HepG2 (cell line): ENCODE measurements around the gene CXCR2. TPM values are rescaled to one million over a fixed set of nuclear protein-coding genes. Genes with fewer than 3 reads are reported as not detected.

ENCODE experiments used
- ATAC-seq: fragments of 200-7000 bp; cut with Tn5 transposase; 3 replicates; pipeline ENCODE4 v1.9.1; 2020; ENCODE audit warnings: mild to moderate bottlenecking, moderate library complexity
- BruUV-seq: library from RNA; stranded (reverse); fragments of 400-500 nt; replicated peaks from 2 replicates; lab custom pipeline; 2021; lab: Mats Ljungman, UMichigan
- CTCF ChIA-PET: fragments of 300-600 bp; formaldehyde crosslinking; extraction: SDS; loops from one replicate; lab custom pipeline; 2021; ENCODE audit warnings: low total read pairs, inconsistent platforms, low intra/inter-chr PET ratio; lab: Yijun Ruan, JAX
- POLR2A ChIA-PET: fragments of 350-600 bp; sonication (Branson Sonifier 250); formaldehyde crosslinking; loops from one replicate; lab custom pipeline; 2020; ENCODE audit warnings: antibody characterized with exemption, inconsistent platforms; lab: Yijun Ruan, JAX
- DNase-seq: peaks from one replicate; pipeline ENCODE4 v3.0.0-alpha.2; 2015; ENCODE audit warnings: low spot score
- FAIRE-seq: peaks from 3 replicates; lab custom pipeline; 2011; peaks lifted over from hg19 to GRCh38; lab: Jason Lieb, UNC
- H2AFZ ChIP-seq: one replicate; pipeline ENCODE4 v1.6.1; 2011; ENCODE audit warnings: low read length, inconsistent platforms
- H3K27ac ChIP-seq: fragments of 300-600 bp; 3 replicates; pipeline ENCODE4 v1.8.0; 2011; ENCODE audit warnings: mixed run types, mild to moderate bottlenecking, mixed read lengths, low read length, inconsistent platforms; ENCODE audit not compliant: insufficient read depth; ENCODE audit errors: extremely low read length
- H3K27me3 ChIP-seq, 2 experiments: fragments of 200-600 bp in 1 of 2; 2 replicates in 1 of 2; 3 replicates in 1 of 2; pipeline versions ENCODE4 v1.6.0 to v1.8.0; 2011; ENCODE audit warnings: low read length in 2 of 2, mild to moderate bottlenecking in 2 of 2, moderate library complexity in 2 of 2, inconsistent platforms in 1 of 2; ENCODE audit not compliant: insufficient read depth in 2 of 2, control insufficient read depth in 1 of 2
- H3K36me3 ChIP-seq, 2 experiments: fragments of 200-600 bp in 1 of 2; replicated peaks in 1 of 2; 2 replicates in 1 of 2; 3 replicates in 1 of 2; pipeline versions ENCODE4 v1.5.1 to v1.8.0; 2011; ENCODE audit warnings: low read length in 2 of 2, inconsistent platforms in 1 of 2; ENCODE audit not compliant: insufficient read depth in 2 of 2, control insufficient read depth in 1 of 2
- H3K4me1 ChIP-seq: 2 replicates; pipeline ENCODE4 v1.5.1; 2012; ENCODE audit warnings: low read length, inconsistent platforms; ENCODE audit not compliant: insufficient read depth
- H3K4me2 ChIP-seq: 2 replicates; pipeline ENCODE4 v1.6.0; 2011; ENCODE audit warnings: low read depth, low read length, inconsistent platforms
- H3K4me3 ChIP-seq, 3 experiments: fragments of 200-600 bp in 1 of 3; sonication (generic), shearing (Covaris generic) in 1 of 3; replicated peaks in 1 of 3; 2 replicates each; pipeline ENCODE4 v1.5.1; 2011 to 2016; ENCODE audit warnings: low read length in 3 of 3, inconsistent platforms in 2 of 3, low read depth in 2 of 3, mild to moderate bottlenecking in 2 of 3, control low read depth in 1 of 3, mixed read lengths in 1 of 3; ENCODE audit not compliant: insufficient read depth in 1 of 3
- H3K79me2 ChIP-seq: one replicate; pipeline ENCODE4 v1.6.1; 2011; ENCODE audit warnings: low read length, inconsistent platforms; ENCODE audit not compliant: insufficient read depth
- H3K9ac ChIP-seq: 2 replicates; pipeline ENCODE4 v1.6.0; 2011; ENCODE audit warnings: mild to moderate bottlenecking, low read depth, low read length, inconsistent platforms; ENCODE audit not compliant: insufficient read depth
- H3K9me3 ChIP-seq: 2 replicates; pipeline ENCODE4 v1.5.1; 2012; ENCODE audit warnings: mild to moderate bottlenecking, low read length
- H4K20me1 ChIP-seq: 2 replicates; pipeline ENCODE4 v1.6.0; 2011; ENCODE audit warnings: inconsistent platforms, mild to moderate bottlenecking, low read length, moderate library complexity; ENCODE audit not compliant: insufficient read depth
- KDM3A ChIP-seq: IDR thresholded peaks from 2 replicates; pipeline ENCODE4 v1.6.1; 2018; ENCODE audit warnings: low read depth, missing compliant biosample characterization
- RBM22 ChIP-seq: fragments of 200-400 bp; formaldehyde crosslinking; optimal IDR thresholded peaks from 2 replicates; pipeline ENCODE3; 2017; ENCODE audit warnings: mild to moderate bottlenecking, low read length, moderate library complexity
- ZNF282 ChIP-seq: fragments of 450-650 bp; IDR thresholded peaks from 2 replicates; pipeline ENCODE4 v1.6.1; 2018; ENCODE audit not compliant: partially characterized antibody
- ZNF382 ChIP-seq: sonication (generic); formaldehyde crosslinking; IDR thresholded peaks from 2 replicates; pipeline ENCODE4 v1.5.0; 2020; ENCODE audit warnings: missing genetic modification reagents, mild to moderate bottlenecking, borderline replicate concordance
- ZNF570 ChIP-seq: sonication (generic); formaldehyde crosslinking; IDR thresholded peaks from 2 replicates; pipeline ENCODE4 v1.4.0; 2020; ENCODE audit warnings: mild to moderate bottlenecking, missing genetic modification reagents, borderline replicate concordance
- ZSCAN20 ChIP-seq: sonication (generic); formaldehyde crosslinking; IDR thresholded peaks from 2 replicates; pipeline ENCODE4 v1.4.0; 2020; ENCODE audit warnings: missing genetic modification reagents, mild to moderate bottlenecking, borderline replicate concordance
- WGBS: methylation state at CpG from one replicate; pipeline ENCODE4 v1.1.6; 2017; ENCODE audit warnings: low lambda C conversion rate; 5-methylcytosine and 5-hydroxymethylcytosine counted together
- in situ Hi-C: cut with HindIII; loops from 2 replicates; pipeline ENCODE4 v1.10.0; 2017; ENCODE audit warnings: low pct_unique_long_range_greater_than_20kb; ENCODE audit not compliant: extremely low pct_ligation_motif_present
- intact Hi-C: fragments of 100-400 bp; cut with micrococcal nuclease; formaldehyde crosslinking; loops from one replicate; pipeline ENCODE4 v1.10.0; 2022; ENCODE audit not compliant: unreplicated experiment
- polyA plus RNA-seq, 8 experiments: library from polyadenylated mRNA; depleted of rRNA in 3 of 8; stranded (reverse) in 7 of 8; unstranded in 1 of 8; fragments of >200 nt; fragmentation: Illumina TruSeq in 4 of 8; extraction: Trizol in 4 of 8; gene quantifications; 2 replicates each; pipeline versions ENCODE4 v1.2.1 to v1.2.3, GENCODE V29; 2011 to 2016; ENCODE audit warnings: low read depth in 4 of 8, missing spikeins in 1 of 8, mixed read lengths in 1 of 8; ENCODE audit not compliant: insufficient read depth in 1 of 8
- total RNA-seq, 5 experiments: library from RNA; depleted of rRNA; stranded (reverse); fragments of >200 nt; fragmentation: Illumina TruSeq; extraction: Trizol; gene quantifications; 2 replicates each; pipeline ENCODE4 v1.2.3, GENCODE V29; 2016; ENCODE audit warnings: low read depth in 1 of 5
- TF ChIP-seq, protein P1 (sequence below): sonication (generic); formaldehyde crosslinking; IDR thresholded peaks from 2 replicates; pipeline ENCODE4 v1.4.0; 2020; ENCODE audit warnings: missing genetic modification reagents
- TF ChIP-seq, protein P2 (sequence below): sonication (generic); formaldehyde crosslinking; IDR thresholded peaks from 2 replicates; pipeline ENCODE4 v1.4.0; 2020; ENCODE audit warnings: missing genetic modification reagents, borderline replicate concordance
- TF ChIP-seq, protein P3 (sequence below): sonication (generic); formaldehyde crosslinking; IDR thresholded peaks from 2 replicates; pipeline ENCODE4 v1.4.0; 2020; ENCODE audit warnings: mild to moderate bottlenecking, missing genetic modification reagents, borderline replicate concordance
- TF ChIP-seq, protein P4 (sequence below), 2 experiments: sonication (generic) in 1 of 2; formaldehyde crosslinking in 1 of 2; IDR thresholded peaks; 2 replicates each; pipeline versions ENCODE4 v1.5.1 to v1.6.1; 2011 to 2020; ENCODE audit warnings: borderline replicate concordance in 1 of 2, low read depth in 1 of 2, low read length in 1 of 2, mild to moderate bottlenecking in 1 of 2, missing genetic modification reagents in 1 of 2, moderate library complexity in 1 of 2

Gene CXCR2
- total and polyA plus RNA-seq, 2 of the 13 experiments (the other 11 are each of a cell fraction or from before 2014, with no cell fraction given): not detected

DNA sequence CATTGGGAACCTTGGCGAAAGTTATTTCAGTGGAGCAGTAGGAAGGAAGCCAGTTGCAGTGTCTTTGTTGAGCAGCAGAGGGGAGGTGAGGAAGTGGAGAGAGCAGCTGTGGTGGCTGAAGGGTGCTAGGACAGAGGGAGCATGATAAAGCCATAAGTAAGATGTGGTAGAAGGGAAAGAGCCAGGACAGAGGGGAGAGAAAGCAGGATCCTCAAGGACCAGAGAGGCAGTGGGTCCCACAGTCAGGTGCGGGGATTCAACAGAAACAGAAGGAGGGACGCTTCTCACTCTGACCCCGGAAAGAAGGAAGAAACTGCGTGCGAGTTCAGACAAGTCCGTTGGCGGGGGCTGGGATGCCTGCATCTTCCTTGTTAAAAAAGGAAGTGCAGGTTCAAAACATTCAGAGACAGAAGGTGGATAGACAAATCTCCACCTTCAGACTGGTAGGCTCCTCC, at the start of gene CXCR2 (continued):
- TF ChIP-seq, protein P1, sequence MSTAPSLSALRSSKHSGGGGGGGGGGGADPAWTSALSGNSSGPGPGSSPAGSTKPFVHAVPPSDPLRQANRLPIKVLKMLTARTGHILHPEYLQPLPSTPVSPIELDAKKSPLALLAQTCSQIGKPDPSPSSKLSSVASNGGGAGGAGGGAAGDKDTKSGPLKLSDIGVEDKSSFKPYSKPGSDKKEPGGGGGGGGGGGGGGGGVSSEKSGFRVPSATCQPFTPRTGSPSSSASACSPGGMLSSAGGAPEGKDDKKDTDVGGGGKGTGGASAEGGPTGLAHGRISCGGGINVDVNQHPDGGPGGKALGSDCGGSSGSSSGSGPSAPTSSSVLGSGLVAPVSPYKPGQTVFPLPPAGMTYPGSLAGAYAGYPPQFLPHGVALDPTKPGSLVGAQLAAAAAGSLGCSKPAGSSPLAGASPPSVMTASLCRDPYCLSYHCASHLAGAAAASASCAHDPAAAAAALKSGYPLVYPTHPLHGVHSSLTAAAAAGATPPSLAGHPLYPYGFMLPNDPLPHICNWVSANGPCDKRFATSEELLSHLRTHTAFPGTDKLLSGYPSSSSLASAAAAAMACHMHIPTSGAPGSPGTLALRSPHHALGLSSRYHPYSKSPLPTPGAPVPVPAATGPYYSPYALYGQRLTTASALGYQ: no peak
- no peak for TF ChIP-seq ZNF570 (CRISPR knock-in tag)
- TF ChIP-seq, protein P2, sequence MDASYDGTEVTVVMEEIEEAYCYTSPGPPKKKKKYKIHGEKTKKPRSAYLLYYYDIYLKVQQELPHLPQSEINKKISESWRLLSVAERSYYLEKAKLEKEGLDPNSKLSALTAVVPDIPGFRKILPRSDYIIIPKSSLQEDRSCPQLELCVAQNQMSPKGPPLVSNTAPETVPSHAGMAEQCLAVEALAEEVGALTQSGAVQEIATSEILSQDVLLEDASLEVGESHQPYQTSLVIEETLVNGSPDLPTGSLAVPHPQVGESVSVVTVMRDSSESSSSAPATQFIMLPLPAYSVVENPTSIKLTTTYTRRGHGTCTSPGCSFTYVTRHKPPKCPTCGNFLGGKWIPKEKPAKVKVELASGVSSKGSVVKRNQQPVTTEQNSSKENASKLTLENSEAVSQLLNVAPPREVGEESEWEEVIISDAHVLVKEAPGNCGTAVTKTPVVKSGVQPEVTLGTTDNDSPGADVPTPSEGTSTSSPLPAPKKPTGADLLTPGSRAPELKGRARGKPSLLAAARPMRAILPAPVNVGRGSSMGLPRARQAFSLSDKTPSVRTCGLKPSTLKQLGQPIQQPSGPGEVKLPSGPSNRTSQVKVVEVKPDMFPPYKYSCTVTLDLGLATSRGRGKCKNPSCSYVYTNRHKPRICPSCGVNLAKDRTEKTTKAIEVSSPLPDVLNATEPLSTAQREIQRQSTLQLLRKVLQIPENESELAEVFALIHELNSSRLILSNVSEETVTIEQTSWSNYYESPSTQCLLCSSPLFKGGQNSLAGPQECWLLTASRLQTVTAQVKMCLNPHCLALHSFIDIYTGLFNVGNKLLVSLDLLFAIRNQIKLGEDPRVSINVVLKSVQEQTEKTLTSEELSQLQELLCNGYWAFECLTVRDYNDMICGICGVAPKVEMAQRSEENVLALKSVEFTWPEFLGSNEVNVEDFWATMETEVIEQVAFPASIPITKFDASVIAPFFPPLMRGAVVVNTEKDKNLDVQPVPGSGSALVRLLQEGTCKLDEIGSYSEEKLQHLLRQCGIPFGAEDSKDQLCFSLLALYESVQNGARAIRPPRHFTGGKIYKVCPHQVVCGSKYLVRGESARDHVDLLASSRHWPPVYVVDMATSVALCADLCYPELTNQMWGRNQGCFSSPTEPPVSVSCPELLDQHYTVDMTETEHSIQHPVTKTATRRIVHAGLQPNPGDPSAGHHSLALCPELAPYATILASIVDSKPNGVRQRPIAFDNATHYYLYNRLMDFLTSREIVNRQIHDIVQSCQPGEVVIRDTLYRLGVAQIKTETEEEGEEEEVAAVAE (CRISPR knock-in tag): no peak
- no peak for TF ChIP-seq ZNF282

DNA sequence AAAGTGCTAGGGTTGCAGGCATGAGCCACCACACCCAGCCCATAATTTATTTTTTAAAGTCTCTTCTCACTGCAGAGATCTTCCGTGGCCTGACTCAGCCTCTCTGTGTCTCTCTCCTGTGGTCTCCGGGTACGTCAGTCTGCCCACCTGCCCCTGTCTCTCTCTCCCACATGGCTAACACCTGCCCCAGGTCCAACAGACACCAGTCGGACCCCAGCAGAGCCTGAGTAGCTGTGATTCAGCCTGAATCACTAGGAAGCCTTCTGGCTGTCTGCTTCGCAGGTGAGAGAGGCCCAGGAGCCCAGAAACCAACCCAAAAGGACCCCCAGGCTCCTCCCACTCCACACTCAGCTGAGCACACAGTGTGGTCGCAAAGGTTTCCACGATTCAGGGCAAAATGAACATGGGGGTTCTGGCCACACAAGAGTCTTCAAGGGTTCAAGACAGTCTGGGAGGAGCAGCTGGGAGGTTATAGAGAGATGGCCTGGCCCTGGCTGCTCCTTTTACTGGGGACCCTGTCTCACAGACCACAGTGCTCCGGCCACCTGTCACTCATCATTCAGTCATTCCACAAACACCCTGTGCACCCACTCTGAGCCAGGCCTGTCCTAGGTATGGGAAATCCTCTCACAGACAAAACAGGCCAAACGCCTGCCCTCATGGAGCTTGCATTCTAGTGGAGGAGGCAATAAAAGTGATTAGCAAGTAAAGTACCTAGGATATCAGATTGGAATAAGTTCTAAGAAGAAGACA, 48.2 kb upstream of the CXCR2 start:
- Histone ChIP-seq H3K27me3 (peaks cover 5 to 55% of the 10 kb centered on the region in 2 experiments; a peak in 4 of 5 replicates), H3K79me2 (no peaks in the 10 kb centered on the region), H3K9me3 (no peaks in the 10 kb centered on the region), H3K36me3 (no peaks in the 10 kb centered on the region), H3K4me1 (peaks cover 14% of the 10 kb centered on the region), H3K4me2 (no peak overlapping the region), H3K4me3 (no peak overlapping the region), H3K27ac (no peak overlapping the region), H4K20me1 (no peaks in the 10 kb centered on the region), H2AFZ (no peak overlapping the region), H3K9ac (no peak overlapping the region)
- intact Hi-C loops (no loop called here), in situ Hi-C loops (no loop called here)
- ChIA-PET POLR2A (no interaction called here), CTCF (no interaction called here)
- FAIRE-seq: no peak
- WGBS: 22% methylated on average over 9 of the region's 9 CpGs
- no peak for DNase-seq
- no TSS peak for BruUV-seq
- no peak for ATAC-seq
- no peak for TF ChIP-seq RBM22
- TF ChIP-seq, protein P3, sequence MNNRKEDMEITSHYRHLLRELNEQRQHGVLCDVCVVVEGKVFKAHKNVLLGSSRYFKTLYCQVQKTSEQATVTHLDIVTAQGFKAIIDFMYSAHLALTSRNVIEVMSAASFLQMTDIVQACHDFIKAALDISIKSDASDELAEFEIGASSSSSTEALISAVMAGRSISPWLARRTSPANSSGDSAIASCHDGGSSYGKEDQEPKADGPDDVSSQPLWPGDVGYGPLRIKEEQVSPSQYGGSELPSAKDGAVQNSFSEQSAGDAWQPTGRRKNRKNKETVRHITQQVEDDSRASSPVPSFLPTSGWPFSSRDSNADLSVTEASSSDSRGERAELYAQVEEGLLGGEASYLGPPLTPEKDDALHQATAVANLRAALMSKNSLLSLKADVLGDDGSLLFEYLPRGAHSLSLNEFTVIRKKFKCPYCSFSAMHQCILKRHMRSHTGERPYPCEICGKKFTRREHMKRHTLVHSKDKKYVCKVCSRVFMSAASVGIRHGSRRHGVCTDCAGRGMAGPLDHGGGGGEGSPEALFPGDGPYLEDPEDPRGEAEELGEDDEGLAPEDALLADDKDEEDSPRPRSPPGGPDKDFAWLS (CRISPR knock-in tag): no peak
- no peak for TF ChIP-seq ZNF382 (CRISPR knock-in tag)
- TF ChIP-seq, protein P4, sequence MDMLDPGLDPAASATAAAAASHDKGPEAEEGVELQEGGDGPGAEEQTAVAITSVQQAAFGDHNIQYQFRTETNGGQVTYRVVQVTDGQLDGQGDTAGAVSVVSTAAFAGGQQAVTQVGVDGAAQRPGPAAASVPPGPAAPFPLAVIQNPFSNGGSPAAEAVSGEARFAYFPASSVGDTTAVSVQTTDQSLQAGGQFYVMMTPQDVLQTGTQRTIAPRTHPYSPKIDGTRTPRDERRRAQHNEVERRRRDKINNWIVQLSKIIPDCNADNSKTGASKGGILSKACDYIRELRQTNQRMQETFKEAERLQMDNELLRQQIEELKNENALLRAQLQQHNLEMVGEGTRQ (IDR thresholded peaks at IDR 0.05; ENCODE audit: low read depth, low read length): no peak
- TF ChIP-seq, protein P4 (CRISPR knock-in tag; IDR thresholded peaks at IDR 0.05; ENCODE audit: borderline replicate concordance): no peak
- no peak for TF ChIP-seq ZSCAN20
- no peak for TF ChIP-seq KDM3A (CRISPR knock-in tag)
